Caco-2 (cell line): ENCODE measurements around the gene RAC3. TPM values are rescaled to one million over a fixed set of nuclear protein-coding genes. Genes with fewer than 3 reads are reported as not detected.

Source experiments
- BruUV-seq: library from RNA; stranded (reverse); fragments of 400-500 nt; replicated peaks from 2 replicates; lab custom pipeline; 2021; lab: Mats Ljungman, UMichigan
- CTCF ChIA-PET: fragments of 300-600 bp; sonication (Branson Sonifier 250); formaldehyde crosslinking; loops from one replicate; lab custom pipeline; 2022; ENCODE audit warnings: antibody characterized with exemption; lab: Charles Lee
- POLR2A ChIA-PET: fragments of 300-600 bp; sonication (Branson Sonifier 250); formaldehyde crosslinking; loops from one replicate; lab custom pipeline; 2022; ENCODE audit warnings: antibody characterized with exemption; lab: Charles Lee
- DNase-seq, 2 experiments: peaks; one replicate each; pipeline versions ENCODE4 v3.0.0 to v3.0.0-alpha.2; 2020 to 2022
- H3K27me3 ChIP-seq: replicated peaks from 2 replicates; pipeline ENCODE4 v1.6.0; 2011; ENCODE audit warnings: low read length; ENCODE audit not compliant: control insufficient read depth, insufficient read depth
- H3K36me3 ChIP-seq: 2 replicates; pipeline ENCODE4 v1.5.1; 2011; ENCODE audit warnings: low read length; ENCODE audit not compliant: control insufficient read depth, insufficient read depth
- H3K4me1 ChIP-seq: fragments of 250-450 bp; sonication (Bioruptor Pico); 2 replicates; pipeline ENCODE4 v1.5.1; 2020; ENCODE audit warnings: mild to moderate bottlenecking
- H3K4me3 ChIP-seq: 2 replicates; pipeline ENCODE4 v1.5.1; 2011; ENCODE audit warnings: low read depth, mild to moderate bottlenecking, control low read depth, low read length
- H3K9me3 ChIP-seq: fragments of 250-450 bp; sonication (Bioruptor Pico); 2 replicates; pipeline ENCODE4 v1.5.1; 2020; ENCODE audit warnings: mild to moderate bottlenecking, moderate library complexity
- H3K27ac Mint-ChIP-seq: one replicate; pipeline ENCODE4 v1.8.0; 2022; ENCODE audit warnings: mixed read lengths; ENCODE audit not compliant: unreplicated experiment
- H3K27me3 Mint-ChIP-seq: one replicate; pipeline ENCODE4 v1.8.0; 2022; ENCODE audit warnings: mixed read lengths; ENCODE audit not compliant: insufficient read depth, unreplicated experiment
- H3K36me3 Mint-ChIP-seq: one replicate; pipeline ENCODE4 v1.8.0; 2022; ENCODE audit warnings: mild to moderate bottlenecking, mixed read lengths; ENCODE audit not compliant: insufficient read depth, unreplicated experiment
- H3K4me1 Mint-ChIP-seq: one replicate; pipeline ENCODE4 v1.8.0; 2022; ENCODE audit warnings: low read depth, mixed read lengths; ENCODE audit not compliant: unreplicated experiment
- H3K4me3 Mint-ChIP-seq: one replicate; pipeline ENCODE4 v1.8.0; 2022; ENCODE audit warnings: mild to moderate bottlenecking, moderate library complexity, mixed read lengths; ENCODE audit not compliant: unreplicated experiment
- H3K9me3 Mint-ChIP-seq: one replicate; pipeline ENCODE4 v1.8.0; 2022; ENCODE audit warnings: mixed read lengths; ENCODE audit not compliant: unreplicated experiment
- CTCF ChIP-seq, 2 experiments: fragments of 200-600 bp in 1 of 2; IDR thresholded peaks; 1 replicate in 1 of 2; 2 replicates in 1 of 2; pipeline versions ENCODE4 v1.5.1 to v1.8.0; 2011 to 2022; ENCODE audit warnings: antibody characterized with exemption in 1 of 2, control low read depth in 1 of 2, inconsistent platforms in 1 of 2, low read depth in 1 of 2, low read length in 1 of 2, mild to moderate bottlenecking in 1 of 2, moderate library complexity in 1 of 2; ENCODE audit not compliant: insufficient read depth in 1 of 2, severe bottlenecking in 1 of 2, unreplicated experiment in 1 of 2
- intact Hi-C: fragments of 100-400 bp; cut with micrococcal nuclease; formaldehyde crosslinking; loops from one replicate; pipeline ENCODE4 v1.10.0; 2022; ENCODE audit not compliant: unreplicated experiment
- total RNA-seq: library from RNA; stranded (reverse); gene quantifications from 2 replicates; pipeline ENCODE4 v1.2.3, GENCODE V29; 2022

RAC3 gene
- total RNA-seq, 1 experiment from 2014 or later, result 94.5 TPM

- no TSS peak for BruUV-seq
- Histone ChIP-seq H3K9me3 (no peaks in the 10 kb centered on the region), H3K4me3 (no peak overlapping the region), H3K27me3 (no peaks in the 10 kb centered on the region), H3K4me1 (peaks cover 19% of the 10 kb centered on the region), H3K36me3 (no peaks in the 10 kb centered on the region; the same call in 1 of the 2 replicates)
- no peak overlapping the region for H3K27ac Mint-ChIP-seq
- DNase-seq, result no peak
- H3K27me3 Mint-ChIP-seq, result no peaks in the 10 kb centered on the region
- intact Hi-C loops, result no loop called here
- CTCF ChIA-PET, result interaction anchor here (1.9 kb wide), 1 partner anchor 15 kb away, joined by 9 read pairs; no protein-coding TSS in a partner anchor
- H3K4me1 Mint-ChIP-seq, result no peaks in the 10 kb centered on the region
- peaks cover 17% of the 10 kb centered on the region for H3K36me3 Mint-ChIP-seq
- POLR2A ChIA-PET, result no interaction called here
- no peaks in the 10 kb centered on the region for H3K9me3 Mint-ChIP-seq
- no peak for TF ChIP-seq CTCF (IDR thresholded peaks at IDR 0.05; ENCODE audit: insufficient read depth in 1 of 2, low read depth in 1 of 2, low read length in 1 of 2, severe bottlenecking in 1 of 2, unreplicated experiment in 1 of 2)
- H3K4me3 Mint-ChIP-seq, result no peak overlapping the region
Measured at GRCh38 chr17:82004517-82005455, 26.7 kb upstream of the RAC3 start.

DNA sequence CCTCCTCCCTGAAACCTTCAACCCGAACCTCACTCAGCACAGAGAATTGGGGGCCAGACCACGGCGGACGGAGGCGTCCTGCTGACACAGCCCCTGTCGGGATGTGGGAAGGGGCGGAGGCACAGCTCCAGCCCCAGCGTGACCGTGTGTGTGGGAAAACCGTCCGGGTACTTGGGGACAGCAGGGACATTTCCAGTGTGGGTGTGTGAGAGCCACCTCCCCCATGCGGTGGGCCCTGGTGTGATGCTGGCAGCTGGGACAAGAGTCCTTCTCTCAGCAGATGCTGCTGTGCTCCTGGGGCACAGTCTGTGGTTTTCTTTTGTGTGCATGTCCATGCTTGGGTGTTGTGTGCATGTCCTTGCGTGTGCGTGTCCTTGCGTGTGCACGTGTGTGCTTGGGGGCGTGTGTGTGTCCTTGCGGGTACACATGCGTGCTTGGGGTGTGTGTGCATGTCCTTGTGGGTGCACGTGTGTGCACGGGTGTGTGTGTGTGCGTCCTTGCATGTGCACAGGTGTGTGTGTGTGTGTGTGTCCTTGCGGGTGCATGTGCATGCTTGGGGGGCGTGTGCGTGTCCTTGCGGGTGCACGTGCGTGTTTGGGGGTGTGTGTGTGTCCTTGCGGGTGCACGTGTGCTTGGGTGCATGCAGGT, 25.7 kb upstream of the RAC3 start:
- no peaks in the 10 kb centered on the region for H3K27me3 Mint-ChIP-seq
- no peak overlapping the region for H3K27ac Mint-ChIP-seq
- no TSS peak for BruUV-seq
- TF ChIP-seq CTCF (IDR thresholded peaks at IDR 0.05; ENCODE audit: insufficient read depth in 1 of 2, low read depth in 1 of 2, low read length in 1 of 2, severe bottlenecking in 1 of 2, unreplicated experiment in 1 of 2), result no peak
- ChIA-PET POLR2A (no interaction called here), CTCF (interaction anchor here (0.5 kb wide), 1 partner anchor 162 kb away, joined by 3 read pairs; no protein-coding TSS in a partner anchor)
- peaks cover 19% of the 10 kb centered on the region for H3K4me1 ChIP-seq
- H3K4me1 Mint-ChIP-seq, result no peaks in the 10 kb centered on the region
- intact Hi-C loops, result no loop called here
- H3K27me3 ChIP-seq, result no peaks in the 10 kb centered on the region
- H3K36me3 Mint-ChIP-seq, result peaks cover 16% of the 10 kb centered on the region
- no peaks in the 10 kb centered on the region for H3K9me3 ChIP-seq
- no peaks in the 10 kb centered on the region; the same call in 1 of the 2 replicates for H3K36me3 ChIP-seq
- H3K4me3 ChIP-seq, result no peak overlapping the region
- no peaks in the 10 kb centered on the region for H3K9me3 Mint-ChIP-seq
- no peak for DNase-seq
- H3K4me3 Mint-ChIP-seq, result no peak overlapping the region

DNA sequence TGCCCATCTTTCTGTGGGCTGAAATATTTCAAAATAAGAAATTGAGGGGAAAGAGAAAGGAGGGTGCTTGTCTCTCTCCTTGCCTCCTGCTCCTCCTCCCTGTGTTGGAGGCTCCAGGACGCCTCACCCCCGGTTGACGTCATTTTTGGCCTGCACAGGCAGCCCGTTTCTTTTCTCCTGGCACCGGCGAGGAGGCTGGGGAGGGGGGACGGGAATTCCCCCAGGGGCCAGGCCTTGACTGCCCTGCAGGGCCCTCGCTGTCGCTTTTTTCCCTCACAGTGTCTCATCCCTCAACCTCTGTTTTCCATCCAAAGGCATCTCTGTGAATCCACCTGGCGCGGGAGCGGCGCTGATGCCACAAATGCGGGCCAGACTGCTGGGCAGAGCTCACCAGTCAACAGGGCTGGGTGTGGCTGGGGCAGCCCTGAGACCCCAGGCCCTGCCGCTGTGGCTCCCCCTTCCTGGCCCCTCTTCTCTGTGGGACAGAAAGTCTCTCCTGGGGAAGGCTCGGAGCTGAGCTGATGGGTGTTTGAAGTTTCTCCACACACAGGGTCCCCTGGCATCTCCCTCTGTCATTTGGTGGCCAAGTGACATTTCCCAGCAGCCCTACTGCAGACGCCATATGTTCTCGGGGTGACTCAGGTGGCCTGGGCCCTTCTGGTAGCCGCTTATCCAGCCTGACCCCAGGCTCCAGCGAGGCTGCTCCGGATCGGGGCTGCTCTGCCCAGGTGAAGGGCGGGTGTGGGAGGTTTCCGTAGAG, 24.8 kb upstream of the RAC3 start:
- intact Hi-C loops, result no loop called here
- Mint-ChIP-seq H3K4me3 (no peak overlapping the region), H3K27ac (no peak overlapping the region), H3K9me3 (no peaks in the 10 kb centered on the region), H3K27me3 (no peaks in the 10 kb centered on the region), H3K36me3 (peaks cover 17% of the 10 kb centered on the region), H3K4me1 (no peaks in the 10 kb centered on the region)
- no TSS peak for BruUV-seq
- no peak for TF ChIP-seq CTCF (IDR thresholded peaks at IDR 0.05; ENCODE audit: insufficient read depth in 1 of 2, low read depth in 1 of 2, low read length in 1 of 2, severe bottlenecking in 1 of 2, unreplicated experiment in 1 of 2)
- Histone ChIP-seq H3K36me3 (no peaks in the 10 kb centered on the region; the same call in 1 of the 2 replicates), H3K4me3 (no peak overlapping the region), H3K9me3 (no peaks in the 10 kb centered on the region), H3K27me3 (no peaks in the 10 kb centered on the region), H3K4me1 (peaks cover 19% of the 10 kb centered on the region)
- ChIA-PET POLR2A (no interaction called here), CTCF (no interaction called here)
- no peak for DNase-seq
